GM21381 (cell line): ENCODE results near the gene SMOC1.

Source experiments
- ATAC-seq: cut with Tn5 transposase; IDR thresholded peaks from one replicate; pipeline ENCODE4 v1.9.1; 2021; ENCODE audit warnings: mild to moderate bottlenecking, moderate library complexity; ENCODE audit not compliant: unreplicated experiment

Gene SMOC1

DNA sequence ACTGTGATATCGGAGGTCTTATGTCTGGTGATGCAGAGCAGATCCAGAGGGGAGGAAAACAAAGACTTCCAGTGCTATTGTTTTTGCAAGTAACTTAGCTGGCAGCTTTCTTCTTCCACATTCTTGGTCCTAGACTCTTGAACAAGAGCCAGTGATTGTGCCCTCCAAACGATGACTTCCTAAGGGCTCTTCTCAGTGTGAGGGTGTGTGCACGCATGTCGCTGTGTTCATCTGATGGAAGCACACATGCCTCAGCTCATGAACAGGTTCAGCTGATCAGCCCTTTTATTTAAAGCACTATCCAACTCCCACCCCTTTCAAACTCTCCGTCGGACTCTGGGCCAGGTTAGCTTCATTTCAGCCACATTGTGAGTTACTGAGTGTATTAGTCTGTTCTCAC lies 59.5 kb downstream of the SMOC1 start:
- no peak for ATAC-seq

- no peak for ATAC-seq
These were observed 62.8 kb downstream of the SMOC1 start for GRCh38 chr14:69941768-69942742.

DNA sequence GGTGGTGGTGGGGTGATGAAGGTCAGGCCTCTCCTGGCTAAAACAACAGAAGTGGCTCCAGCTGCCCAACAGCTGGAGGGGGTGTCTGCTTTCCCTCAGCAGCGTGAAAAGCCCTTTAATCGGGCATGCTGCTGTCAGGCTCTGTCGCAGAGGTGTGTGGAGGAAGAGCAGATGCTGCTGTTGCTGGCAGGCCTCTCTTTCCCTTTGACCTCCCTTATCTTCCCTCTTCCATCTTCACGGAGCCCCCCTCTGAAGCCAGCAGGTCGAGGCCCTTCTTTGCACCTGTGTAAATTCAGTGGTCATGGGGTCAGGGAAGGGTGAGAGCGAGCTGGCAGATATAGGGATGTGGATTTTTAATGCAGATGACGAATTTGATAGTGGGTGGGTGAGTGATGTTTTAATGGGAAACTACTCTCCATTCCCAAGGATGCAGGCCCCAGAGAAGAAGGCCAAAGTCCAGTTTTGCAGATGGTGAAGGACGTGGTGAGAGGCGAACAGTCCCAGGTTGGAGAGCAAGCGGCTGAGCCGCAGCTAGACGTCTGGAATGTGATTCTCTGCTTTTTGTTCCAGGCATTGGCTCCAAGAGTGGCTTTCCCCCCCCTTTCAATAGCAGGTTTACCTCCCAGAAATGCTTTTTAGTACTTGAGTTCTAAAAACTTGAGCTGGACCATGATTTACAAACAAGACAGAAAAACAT lies 64.0 kb downstream of the SMOC1 start:
- ATAC-seq = no peak

- no peak for ATAC-seq
These were observed 66.1 kb downstream of the SMOC1 start for GRCh38 chr14:69945347-69945746.

- no peak for ATAC-seq
These were observed 66.7 kb downstream of the SMOC1 start for GRCh38 chr14:69945912-69946311.

GRCh38 chr14:69948351-69948750 lies 69.1 kb downstream of the SMOC1 start:
- no peak for ATAC-seq

DNA sequence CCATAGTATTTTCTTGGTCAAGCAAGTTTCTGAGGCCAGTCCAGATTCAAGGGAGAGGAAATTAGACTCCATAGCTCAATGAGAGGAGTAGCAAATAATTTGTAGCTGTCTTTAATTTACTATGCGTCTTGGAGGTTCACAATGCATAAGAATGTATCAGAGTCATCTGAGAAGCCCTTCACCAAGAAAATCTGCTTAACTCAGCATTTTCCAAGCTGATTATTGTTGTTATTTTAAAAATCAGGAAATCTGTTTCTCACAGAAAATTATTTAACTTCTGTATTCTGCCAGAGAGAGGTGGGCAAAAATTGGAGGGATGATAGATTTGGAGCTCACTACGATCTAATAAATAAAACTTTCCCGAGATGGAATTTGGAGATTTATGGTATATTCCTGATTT lies 72.0 kb downstream of the SMOC1 start:
- ATAC-seq = no peak

GRCh38 chr14:69951935-69952334 lies 72.7 kb downstream of the SMOC1 start:
- no peak for ATAC-seq

- ATAC-seq = no peak
These were observed 74.2 kb downstream of the SMOC1 start for GRCh38 chr14:69953266-69953915.

- no peak for ATAC-seq
These were observed 76.9 kb downstream of the SMOC1 start for GRCh38 chr14:69955855-69956845.

GRCh38 chr14:69956970-69957369 lies 77.8 kb downstream of the SMOC1 start:
- ATAC-seq = no peak

- no peak for ATAC-seq
These were observed 78.8 kb downstream of the SMOC1 start for GRCh38 chr14:69957986-69958385.

DNA sequence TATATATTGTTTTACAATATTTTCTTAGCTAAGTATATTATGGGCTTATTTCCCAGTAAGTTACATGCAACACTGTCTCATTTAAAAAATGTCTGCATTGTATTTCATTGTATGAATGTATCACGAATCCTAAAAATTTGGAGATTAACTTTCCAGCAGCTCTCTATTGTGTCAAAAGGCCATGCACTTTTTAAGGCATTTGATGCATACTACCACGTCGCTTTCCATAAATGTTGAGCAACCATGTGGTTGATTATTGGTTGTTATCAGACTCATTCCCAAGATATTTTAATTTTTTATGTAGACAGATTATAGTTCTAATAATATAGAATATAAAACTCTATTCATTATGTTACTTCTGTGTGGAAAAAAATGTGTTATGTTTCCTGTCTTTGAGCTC lies 79.9 kb downstream of the SMOC1 start:
- no peak for ATAC-seq

GRCh38 chr14:69960296-69960695 lies 81.1 kb downstream of the SMOC1 start:
- no peak for ATAC-seq

DNA sequence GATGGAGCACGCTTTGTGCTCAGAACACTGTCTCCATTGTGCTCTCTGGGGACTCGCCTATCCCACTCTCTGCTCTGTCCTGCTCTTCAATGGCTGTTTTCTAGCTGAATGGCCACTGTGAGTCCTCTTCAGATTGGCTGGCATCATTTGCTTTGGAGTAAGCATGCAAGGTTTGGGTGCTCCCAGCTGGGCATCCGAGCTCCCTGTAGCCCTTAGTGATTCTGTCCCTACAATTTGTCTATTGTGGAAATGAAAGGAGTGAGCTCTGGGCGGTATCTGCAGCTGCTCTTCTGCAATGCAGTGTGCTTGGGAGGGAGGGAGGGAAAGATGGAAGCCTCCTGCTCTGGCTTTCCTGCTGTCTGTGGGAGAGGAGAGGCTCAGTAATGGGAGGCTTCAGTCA lies 84.8 kb downstream of the SMOC1 start:
- no peak for ATAC-seq

GRCh38 chr14:69964841-69965240 lies 85.6 kb downstream of the SMOC1 start:
- ATAC-seq = no peak

DNA sequence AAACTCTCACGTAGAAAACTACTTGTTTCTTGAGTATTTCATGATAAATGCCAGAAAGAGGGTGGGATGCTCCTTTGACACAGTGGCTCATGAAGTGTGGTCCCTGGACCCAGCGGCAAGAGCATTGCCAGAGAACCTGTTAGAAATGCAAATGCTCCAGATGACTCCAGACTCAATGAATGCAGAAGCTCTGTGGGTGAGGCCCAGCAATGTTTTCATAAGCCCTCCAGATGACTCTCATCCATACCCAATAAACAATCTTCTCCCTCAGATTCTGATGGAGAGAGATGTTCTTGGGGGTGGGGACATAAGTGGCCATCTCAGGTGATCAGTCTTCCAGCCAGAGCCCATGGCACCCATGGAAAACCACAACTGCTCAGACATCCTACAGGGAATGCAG lies 88.9 kb downstream of the SMOC1 start:
- no peak for ATAC-seq

GRCh38 chr14:69968681-69969080 lies 89.5 kb downstream of the SMOC1 start:
- no peak for ATAC-seq

GRCh38 chr14:69972755-69973154 lies 93.5 kb downstream of the SMOC1 start:
- ATAC-seq = no peak

- ATAC-seq = no peak
These were observed 94.6 kb downstream of the SMOC1 start for GRCh38 chr14:69973846-69974245.
